ENCODE results near the gene ZNHIT3. TPM values are rescaled to one million over a fixed set of nuclear protein-coding genes. Genes with fewer than 3 reads are reported as not detected.
A peak's percentile ranks its signal among the peaks of the same experiment; 100 is the strongest.

ZNHIT3 gene
- total RNA-seq, 1 experiment from 2014 or later, result 61.9 TPM

DNA sequence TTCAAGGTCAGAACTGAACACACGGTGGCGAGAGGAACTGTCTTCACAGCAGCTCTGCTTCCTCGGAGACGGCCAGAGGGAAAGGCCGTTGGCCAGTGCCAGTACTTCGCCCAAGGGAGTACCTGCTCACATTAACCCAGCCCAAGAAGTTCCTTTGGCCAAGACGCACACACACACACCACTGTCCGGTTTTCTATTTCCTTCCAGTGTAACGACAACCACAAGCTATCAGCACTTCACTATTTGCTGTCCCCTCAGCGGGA lies 57.5 kb downstream of the ZNHIT3 start:
- Mint-ChIP-seq H3K27ac (ENCODE audit: unreplicated experiment) (peak overlapping the region; percentile 97), H3K27me3 (ENCODE audit: insufficient read depth, unreplicated experiment) (no peaks in the 10 kb centered on the region), H3K36me3 (ENCODE audit: insufficient read depth, unreplicated experiment) (peaks cover 58% of the 10 kb centered on the region), H3K4me3 (ENCODE audit: unreplicated experiment) (peak overlapping the region; percentile 92), H3K9me3 (ENCODE audit: unreplicated experiment) (no peaks in the 10 kb centered on the region), H3K4me1 (ENCODE audit: low read depth, unreplicated experiment) (peaks cover 7% of the 10 kb centered on the region)
- Histone ChIP-seq H3K4me3 (ENCODE audit: low read depth, low read length) (peak overlapping the region; percentile 84), H3K4me1 (peaks cover 19% of the 10 kb centered on the region), H3K27me3 (replicated peaks; ENCODE audit: control insufficient read depth, insufficient read depth, low read length) (no peaks in the 10 kb centered on the region), H3K9me3 (no peaks in the 10 kb centered on the region), H3K36me3 (ENCODE audit: control insufficient read depth, insufficient read depth, low read length) (no peaks in the 10 kb centered on the region)
- intact Hi-C loops (cut with micrococcal nuclease; ENCODE audit: unreplicated experiment), result loop anchor here (1.0 kb wide), 1 partner anchor 9 kb away; no protein-coding TSS in a partner anchor
- peak; percentile 65 to 68 for DNase-seq
- ChIA-PET CTCF (interaction anchor here (0.6 to 1.5 kb wide), 2 partner anchors 9 to 1215 kb away, joined by 3 to 10 read pairs; partner anchors contain the start of genes MYO19 and PIGW), POLR2A (interaction anchor here (0.6 to 2.4 kb wide), 5 partner anchors 9 to 57 kb away, joined by 3 to 19 read pairs (median 3); partner anchors contain the start of genes DHRS11, MRM1, MYO19 and PIGW)
- BruUV-seq (replicated peaks), result no TSS peak
- TF ChIP-seq, protein P1, sequence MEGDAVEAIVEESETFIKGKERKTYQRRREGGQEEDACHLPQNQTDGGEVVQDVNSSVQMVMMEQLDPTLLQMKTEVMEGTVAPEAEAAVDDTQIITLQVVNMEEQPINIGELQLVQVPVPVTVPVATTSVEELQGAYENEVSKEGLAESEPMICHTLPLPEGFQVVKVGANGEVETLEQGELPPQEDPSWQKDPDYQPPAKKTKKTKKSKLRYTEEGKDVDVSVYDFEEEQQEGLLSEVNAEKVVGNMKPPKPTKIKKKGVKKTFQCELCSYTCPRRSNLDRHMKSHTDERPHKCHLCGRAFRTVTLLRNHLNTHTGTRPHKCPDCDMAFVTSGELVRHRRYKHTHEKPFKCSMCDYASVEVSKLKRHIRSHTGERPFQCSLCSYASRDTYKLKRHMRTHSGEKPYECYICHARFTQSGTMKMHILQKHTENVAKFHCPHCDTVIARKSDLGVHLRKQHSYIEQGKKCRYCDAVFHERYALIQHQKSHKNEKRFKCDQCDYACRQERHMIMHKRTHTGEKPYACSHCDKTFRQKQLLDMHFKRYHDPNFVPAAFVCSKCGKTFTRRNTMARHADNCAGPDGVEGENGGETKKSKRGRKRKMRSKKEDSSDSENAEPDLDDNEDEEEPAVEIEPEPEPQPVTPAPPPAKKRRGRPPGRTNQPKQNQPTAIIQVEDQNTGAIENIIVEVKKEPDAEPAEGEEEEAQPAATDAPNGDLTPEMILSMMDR (IDR thresholded peaks at IDR 0.05; ENCODE audit: insufficient read depth in 1 of 2, low read depth in 1 of 2, low read length in 1 of 2, severe bottlenecking in 1 of 2, unreplicated experiment in 1 of 2), result peak in 1 of 2 experiments; percentile 11

DNA sequence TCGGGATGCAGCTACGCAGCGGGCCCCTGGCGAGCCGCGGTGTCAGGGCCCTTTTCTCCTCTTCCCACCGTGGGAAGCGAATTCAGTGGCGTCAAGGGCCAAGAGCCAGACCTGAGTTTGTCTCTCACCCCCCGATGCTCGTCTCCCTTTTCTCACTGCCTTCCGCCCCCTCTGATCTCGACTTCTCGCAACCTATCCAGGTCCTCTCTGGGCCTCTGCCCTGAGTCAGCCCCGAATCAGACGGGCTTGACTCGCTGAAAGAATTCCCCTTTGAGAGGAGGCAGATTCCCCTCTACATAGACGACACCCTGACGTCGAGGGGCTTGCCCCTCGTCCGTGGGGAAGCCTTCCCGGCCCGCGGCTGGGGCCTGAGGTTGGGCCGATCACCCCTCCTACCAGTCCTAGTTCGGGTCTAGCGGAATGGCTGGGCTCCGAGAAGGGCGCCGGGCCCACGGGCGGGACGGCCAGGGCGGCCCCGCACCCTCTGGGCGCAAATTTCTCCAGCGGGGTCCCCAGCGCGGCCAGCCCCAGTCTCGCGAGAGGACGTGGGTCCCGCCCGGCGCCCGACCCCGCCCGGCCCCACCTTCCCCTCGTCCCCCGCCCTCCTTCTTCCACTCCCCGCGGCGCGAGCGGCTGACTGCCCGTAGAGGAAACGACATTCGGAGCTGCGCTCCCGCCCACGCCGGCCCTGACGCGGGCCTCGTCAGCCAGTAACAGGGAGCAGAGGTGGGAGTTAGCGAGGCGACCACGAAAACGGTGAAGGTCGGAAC lies 58.0 kb downstream of the ZNHIT3 start, which contains the start of gene GGNBP2:
GGNBP2 (plus strand) TSS at position 613 of the 770 bp plus-strand sequence. CDS start 806 bp downstream, outside the sequence.
- H3K27ac Mint-ChIP-seq (ENCODE audit: unreplicated experiment), result peak within 1 kb of the TSS; percentile 97
- Histone ChIP-seq H3K36me3 (ENCODE audit: control insufficient read depth, insufficient read depth, low read length) (no peaks in the 10 kb centered on the region), H3K4me3 (ENCODE audit: low read depth, low read length) (peak within 1 kb of the TSS; percentile 84), H3K4me1 (peaks cover 19% of the 10 kb centered on the region), H3K9me3 (no peaks in the 10 kb centered on the region), H3K27me3 (replicated peaks; ENCODE audit: control insufficient read depth, insufficient read depth, low read length) (no peaks in the 10 kb centered on the region)
- peaks cover 7% of the 10 kb centered on the region for H3K4me1 Mint-ChIP-seq (ENCODE audit: low read depth, unreplicated experiment)
- POLR2A ChIA-PET, result interaction anchor here (0.5 to 2.4 kb wide), 6 partner anchors 9 to 681 kb away, joined by 3 to 19 read pairs (median 4); partner anchors contain the start of genes DHRS11, MRM1, MYO19 and PIGW
- intact Hi-C loops (cut with micrococcal nuclease; ENCODE audit: unreplicated experiment), result loop anchor here (1.0 to 5.0 kb wide), 2 partner anchors 9 to 48 kb away; partner anchors contain the start of gene DHRS11
- TF ChIP-seq, protein P1 (IDR thresholded peaks at IDR 0.05; ENCODE audit: insufficient read depth in 1 of 2, low read depth in 1 of 2, low read length in 1 of 2, severe bottlenecking in 1 of 2, unreplicated experiment in 1 of 2), result no peak
- BruUV-seq (replicated peaks), result TSS peak; percentile 79
- CTCF ChIA-PET, result interaction anchor here (0.7 to 1.5 kb wide), 3 partner anchors 10 to 1166 kb away, joined by 4 to 16 read pairs (median 10); partner anchors contain the start of genes MYO19 and PIGW
- peak; percentile 95 for DNase-seq
- H3K9me3 Mint-ChIP-seq (ENCODE audit: unreplicated experiment), result no peaks in the 10 kb centered on the region
- peak within 1 kb of the TSS; percentile 92 for H3K4me3 Mint-ChIP-seq (ENCODE audit: unreplicated experiment)
- no peaks in the 10 kb centered on the region for H3K27me3 Mint-ChIP-seq (ENCODE audit: insufficient read depth, unreplicated experiment)
- H3K36me3 Mint-ChIP-seq (ENCODE audit: insufficient read depth, unreplicated experiment), result peaks cover 59% of the 10 kb centered on the region

DNA sequence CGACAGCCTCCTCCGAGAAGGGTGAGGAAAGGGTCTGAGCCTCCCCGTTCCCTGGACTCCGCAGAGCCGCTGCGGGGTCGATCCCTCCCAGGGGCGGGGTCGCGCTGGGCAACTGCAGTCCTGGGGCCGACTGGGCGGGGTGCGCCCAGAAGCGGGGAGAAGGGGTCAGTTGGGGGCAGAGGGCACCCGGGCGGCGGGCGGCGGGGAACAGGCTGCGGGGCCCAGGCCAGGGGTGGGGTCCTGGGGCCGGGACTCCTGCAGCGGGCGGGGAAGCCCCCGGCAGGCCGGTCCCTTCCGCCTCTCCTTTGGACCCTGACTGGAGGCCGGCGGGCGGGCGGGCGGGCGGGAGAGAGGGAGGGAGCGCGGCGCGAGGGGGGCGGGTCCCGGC lies 58.6 kb downstream of the ZNHIT3 start:
- Histone ChIP-seq H3K27me3 (replicated peaks; ENCODE audit: control insufficient read depth, insufficient read depth, low read length) (no peaks in the 10 kb centered on the region), H3K4me1 (peaks cover 19% of the 10 kb centered on the region), H3K4me3 (ENCODE audit: low read depth, low read length) (peak overlapping the region; percentile 84), H3K36me3 (ENCODE audit: control insufficient read depth, insufficient read depth, low read length) (no peaks in the 10 kb centered on the region), H3K9me3 (no peaks in the 10 kb centered on the region)
- BruUV-seq (replicated peaks), result no TSS peak
- Mint-ChIP-seq H3K9me3 (ENCODE audit: unreplicated experiment) (no peaks in the 10 kb centered on the region), H3K36me3 (ENCODE audit: insufficient read depth, unreplicated experiment) (peaks cover 59% of the 10 kb centered on the region), H3K4me3 (ENCODE audit: unreplicated experiment) (peak overlapping the region; percentile 92), H3K27me3 (ENCODE audit: insufficient read depth, unreplicated experiment) (no peaks in the 10 kb centered on the region), H3K27ac (ENCODE audit: unreplicated experiment) (peak overlapping the region; percentile 97), H3K4me1 (ENCODE audit: low read depth, unreplicated experiment) (peaks cover 7% of the 10 kb centered on the region)
- POLR2A ChIA-PET, result interaction anchor here (0.5 to 2.4 kb wide), 5 partner anchors 10 to 681 kb away, joined by 3 to 19 read pairs (median 17); partner anchors contain the start of genes DHRS11, MRM1, MYO19 and PIGW
- DNase-seq, result no peak
- TF ChIP-seq, protein P1 (IDR thresholded peaks at IDR 0.05; ENCODE audit: insufficient read depth in 1 of 2, low read depth in 1 of 2, low read length in 1 of 2, severe bottlenecking in 1 of 2, unreplicated experiment in 1 of 2), result no peak
- CTCF ChIA-PET, result interaction anchor here (0.7 to 1.5 kb wide), 2 partner anchors 10 to 1165 kb away, joined by 4 to 16 read pairs; partner anchors contain the start of genes MYO19 and PIGW
- intact Hi-C loops (cut with micrococcal nuclease; ENCODE audit: unreplicated experiment), result loop anchor here (5.0 kb wide), 1 partner anchor 47 kb away; the partner anchor contains the start of gene DHRS11

Data from Caco-2 (cell line).